NCI-H2081 (cell line): ENCODE measurements around the gene H3-3A.
A peak's percentile ranks its signal among the peaks of the same experiment; 100 is the strongest.
"Not testable (repeated sequence)": the region's sequence is repeated elsewhere in the genome, so short reads cannot be mapped to it uniquely, and the experiment has no call there.

Source experiments
- DNase-seq, 2 experiments: peaks; one replicate each; lab custom pipeline; 2025; lab: John Stamatoyannopoulos, UW

Gene H3-3A

GRCh38 chr1:226085675-226086285 lies 23.3 kb downstream of the H3-3A start:
- DNase-seq: no peak

- no peak for DNase-seq
Measured at GRCh38 chr1:226086776-226087175, 24.3 kb downstream of the H3-3A start.

GRCh38 chr1:226091461-226091860 lies 28.9 kb downstream of the H3-3A start:
- no peak for DNase-seq

- DNase-seq: not testable (repeated sequence)
Measured at GRCh38 chr1:226092048-226092820, 29.7 kb downstream of the H3-3A start.

GRCh38 chr1:226092965-226093364 lies 30.4 kb downstream of the H3-3A start:
- no peak for DNase-seq

- DNase-seq: no peak
Measured at GRCh38 chr1:226093621-226094020, 31.1 kb downstream of the H3-3A start.

- DNase-seq: no peak
Measured at GRCh38 chr1:226094451-226094850, 31.9 kb downstream of the H3-3A start.

GRCh38 chr1:226095286-226095685 lies 32.8 kb downstream of the H3-3A start:
- no peak for DNase-seq

- no peak for DNase-seq
Measured at GRCh38 chr1:226097866-226098625, 35.5 kb downstream of the H3-3A start.

GRCh38 chr1:226098870-226099835 lies 36.6 kb downstream of the H3-3A start:
- no peak for DNase-seq

GRCh38 chr1:226100436-226101391 lies 38.2 kb downstream of the H3-3A start:
- DNase-seq: peak; percentile 62 to 65

GRCh38 chr1:226104671-226105121 lies 42.2 kb downstream of the H3-3A start:
- DNase-seq: no peak

- DNase-seq: no peak
Measured at GRCh38 chr1:226107471-226108460, 45.2 kb downstream of the H3-3A start.

GRCh38 chr1:226108935-226109828 lies 46.7 kb downstream of the H3-3A start:
- no peak for DNase-seq

- peak; percentile 92 to 95 for DNase-seq
Measured at GRCh38 chr1:226109829-226110248, 47.3 kb downstream of the H3-3A start.

GRCh38 chr1:226110249-226111097 lies 48.0 kb downstream of the H3-3A start:
- peak; percentile 79 to 83 for DNase-seq
